GM19023 (cell line): Measurements from ENCODE around the gene ULK1.
A peak's percentile ranks its signal among the peaks of the same experiment; 100 is the strongest.

Experiments
- ATAC-seq: cut with Tn5 transposase; IDR thresholded peaks from one replicate; pipeline ENCODE4 v1.9.1; 2021; ENCODE audit warnings: mild to moderate bottlenecking, moderate library complexity; ENCODE audit not compliant: unreplicated experiment

ULK1 gene

GRCh38 chr12:131894313-131894860, at the start of gene ULK1:
Gene ULK1 (plus strand): TSS chr12:131894622. CDS start chr12:131895002, 380 bp downstream.
- peak; percentile 77 for ATAC-seq

- ATAC-seq: no peak
Measured at GRCh38 chr12:131844656-131845055, 49.8 kb upstream of the ULK1 start.

- no peak for ATAC-seq
Measured at GRCh38 chr12:131845121-131845520, 49.3 kb upstream of the ULK1 start.

GRCh38 chr12:131847456-131847855, 47.0 kb upstream of the ULK1 start:
- no peak for ATAC-seq

GRCh38 chr12:131848753-131849152, 45.7 kb upstream of the ULK1 start:
- ATAC-seq: no peak

GRCh38 chr12:131849700-131850553, 44.5 kb upstream of the ULK1 start:
- ATAC-seq: no peak

GRCh38 chr12:131850856-131851559, 43.4 kb upstream of the ULK1 start:
- ATAC-seq: no peak

- no peak for ATAC-seq
Measured at GRCh38 chr12:131851741-131852550, 42.5 kb upstream of the ULK1 start.

GRCh38 chr12:131852551-131853299, 41.7 kb upstream of the ULK1 start:
- ATAC-seq: no peak

GRCh38 chr12:131853832-131854797, 40.3 kb upstream of the ULK1 start:
- ATAC-seq: no peak

GRCh38 chr12:131854861-131855476, 39.5 kb upstream of the ULK1 start:
- no peak for ATAC-seq

GRCh38 chr12:131855521-131856142, 38.8 kb upstream of the ULK1 start:
- ATAC-seq: no peak

GRCh38 chr12:131856366-131857097, 37.9 kb upstream of the ULK1 start:
- no peak for ATAC-seq

- ATAC-seq: no peak
Measured at GRCh38 chr12:131857908-131858850, 36.2 kb upstream of the ULK1 start.

GRCh38 chr12:131860472-131861260, 33.8 kb upstream of the ULK1 start:
- ATAC-seq: no peak
